Renal pelvis (tissue), 4 donors: Measurements from ENCODE around the gene HPRT1. TPM values are rescaled to one million over a fixed set of nuclear protein-coding genes. Genes with fewer than 3 reads are reported as not detected.

Source experiments
- DNase-seq: peaks from one replicate; pipeline ENCODE4 v3.0.0-alpha.2; 2013
- polyA plus RNA-seq, 3 donors: library from polyadenylated mRNA; unstranded; fragments of 120-200 nt; gene quantifications; one replicate each; pipeline ENCODE4 v1.2.1, GENCODE V29; 2013; ENCODE audit not compliant: insufficient read length in 3 of 3

Gene HPRT1
- polyA plus RNA-seq, 3 donors = 37.0 to 42.0 (median 39.7) TPM

DNA sequence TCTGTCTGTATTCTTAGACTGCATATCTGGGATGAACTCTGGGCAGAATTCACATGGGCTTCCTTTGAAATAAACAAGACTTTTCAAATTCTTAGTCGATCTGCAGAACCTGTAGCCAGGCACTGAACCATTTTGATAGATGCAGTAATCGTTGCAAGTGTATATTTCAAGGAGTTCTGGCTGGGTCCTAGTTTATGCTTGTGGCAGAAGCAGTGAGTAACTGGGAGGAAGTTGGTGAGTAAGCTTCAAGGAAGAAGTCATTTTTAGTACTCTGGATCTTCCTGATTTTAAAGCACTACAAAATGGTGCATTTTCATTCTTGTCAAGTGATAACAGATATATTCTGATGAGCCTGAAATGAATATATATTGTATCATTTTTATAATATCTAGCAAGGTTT, 9.5 kb downstream of the HPRT1 start:
- no peak for DNase-seq

DNA sequence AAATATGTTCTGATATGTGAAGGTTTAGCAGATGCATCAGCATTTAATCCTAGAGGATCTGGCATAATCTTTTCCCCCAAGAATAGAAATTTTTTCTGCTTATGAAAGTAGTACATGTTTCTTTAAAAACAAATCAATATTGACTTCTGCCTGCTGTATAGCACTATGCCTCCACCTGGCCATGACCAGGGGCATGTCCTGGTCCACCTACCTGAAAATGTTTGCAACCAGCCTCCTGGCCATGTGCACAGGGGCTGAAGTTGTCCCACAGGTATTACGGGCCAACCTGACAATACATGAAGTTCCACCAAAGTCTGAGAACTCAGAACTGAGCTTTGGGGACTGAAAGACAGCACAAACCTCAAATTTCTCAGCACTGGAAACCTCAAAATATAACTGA, 10.0 kb downstream of the HPRT1 start:
- no peak for DNase-seq

DNA sequence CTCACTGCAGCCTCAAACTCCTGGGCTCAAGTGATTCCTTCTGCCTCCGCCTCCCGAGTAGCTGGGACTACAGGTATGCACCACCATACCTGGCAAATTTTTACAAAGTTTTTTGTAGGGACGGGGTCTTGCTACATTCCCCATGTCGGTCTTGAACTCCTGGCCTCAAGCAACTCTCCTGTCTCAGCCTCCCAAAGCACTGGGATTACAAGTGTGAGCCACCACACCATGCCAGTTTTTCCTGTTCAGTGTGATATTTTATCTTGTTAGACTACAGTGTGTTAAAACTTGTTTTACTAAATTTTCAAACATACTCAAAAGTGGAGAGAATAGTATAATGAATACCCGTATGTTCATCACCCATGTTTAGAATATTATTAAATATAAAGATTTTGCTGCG, 12.1 kb downstream of the HPRT1 start:
- DNase-seq = no peak

GRCh38 chrX:134476284-134476683, 16.3 kb downstream of the HPRT1 start:
- no peak for DNase-seq

DNA sequence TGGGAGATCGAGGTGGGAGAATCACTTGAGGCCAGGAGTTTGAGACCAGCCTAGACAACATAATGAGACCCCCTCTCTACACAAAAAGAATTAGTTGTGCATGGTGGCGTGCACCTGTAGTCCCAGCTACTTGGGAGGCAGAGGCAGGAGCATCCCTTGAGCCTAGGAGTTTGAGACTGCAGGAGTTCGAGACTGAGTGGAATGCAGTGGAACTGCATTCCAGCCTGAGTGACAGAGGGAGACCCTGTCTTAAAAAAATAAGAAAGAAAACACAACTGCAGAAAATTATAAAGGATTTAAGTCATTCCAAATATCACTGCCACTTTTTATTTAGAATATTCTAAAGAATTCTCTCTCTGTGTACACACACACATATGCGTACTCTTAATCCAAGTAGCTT, 18.4 kb downstream of the HPRT1 start:
- no peak for DNase-seq

DNA sequence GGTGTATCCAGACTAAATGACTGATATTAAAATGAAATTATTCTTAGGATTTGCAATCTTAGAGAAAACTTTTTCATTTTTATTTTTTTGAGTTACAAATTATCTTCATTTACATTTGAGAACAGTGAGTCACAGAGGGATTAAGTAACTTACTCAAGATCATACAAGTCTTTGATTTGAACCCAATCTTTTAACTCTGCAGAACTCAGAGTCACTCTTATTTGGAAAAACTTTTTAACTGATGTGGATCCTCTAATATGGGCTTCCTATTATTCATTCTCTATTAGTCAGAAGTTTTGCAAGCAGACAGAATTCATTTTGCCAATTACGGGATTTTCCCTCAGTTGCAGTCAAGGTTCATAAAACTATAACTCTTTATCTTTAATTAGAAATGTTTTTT, 20.1 kb downstream of the HPRT1 start:
- DNase-seq = no peak

DNA sequence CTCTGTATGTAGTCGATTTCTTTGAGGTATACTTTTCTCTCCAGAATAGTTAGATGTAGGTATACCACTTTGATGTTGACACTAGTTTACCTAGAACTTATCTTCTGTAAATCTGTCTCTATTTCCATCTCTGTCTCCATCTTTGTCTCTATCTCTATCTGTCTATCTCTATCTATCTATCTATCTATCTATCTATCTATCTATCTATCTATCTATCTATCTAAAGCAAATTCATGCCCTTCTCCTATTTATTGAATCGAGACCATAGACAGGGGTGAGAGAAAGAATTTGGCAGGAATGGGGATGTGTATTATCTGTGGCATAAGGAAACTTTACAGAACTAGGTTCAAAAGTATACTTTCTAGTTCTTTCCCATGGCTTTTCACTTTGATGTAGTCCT, 21.4 kb downstream of the HPRT1 start:
- DNase-seq = no peak

GRCh38 chrX:134482371-134482770, 22.4 kb downstream of the HPRT1 start:
- no peak for DNase-seq

- peak; percentile 30 for DNase-seq
Observed at GRCh38 chrX:134484039-134484438, 24.1 kb downstream of the HPRT1 start.

DNA sequence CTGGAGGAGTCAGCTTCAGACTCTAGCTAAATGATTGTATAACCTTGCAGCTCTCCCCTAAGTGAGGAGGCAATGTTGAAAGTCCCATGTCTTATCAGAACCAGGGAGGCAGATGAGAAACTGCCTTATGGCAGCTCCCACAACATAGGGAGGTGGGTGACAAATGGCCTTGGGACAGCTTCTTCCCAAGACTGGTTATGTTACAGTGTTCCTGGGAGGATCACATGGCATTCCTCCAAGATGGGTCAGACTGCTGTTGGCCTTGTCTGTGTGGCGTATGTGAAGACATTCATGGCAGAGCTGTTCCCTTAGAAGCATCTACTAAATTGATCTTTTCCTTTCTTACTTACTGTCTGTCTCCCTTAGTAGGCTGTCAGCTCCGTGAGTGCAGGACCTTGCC, 42.0 kb downstream of the HPRT1 start:
- DNase-seq = peak; percentile 16

GRCh38 chrX:134502686-134503085, 42.7 kb downstream of the HPRT1 start:
- no peak for DNase-seq

- no peak for DNase-seq
Observed at GRCh38 chrX:134512566-134512965, 52.6 kb downstream of the HPRT1 start.

GRCh38 chrX:134513091-134513490, 53.1 kb downstream of the HPRT1 start:
- DNase-seq = no peak

GRCh38 chrX:134520860-134521390, 61.0 kb downstream of the HPRT1 start:
- DNase-seq = peak; percentile 67

DNA sequence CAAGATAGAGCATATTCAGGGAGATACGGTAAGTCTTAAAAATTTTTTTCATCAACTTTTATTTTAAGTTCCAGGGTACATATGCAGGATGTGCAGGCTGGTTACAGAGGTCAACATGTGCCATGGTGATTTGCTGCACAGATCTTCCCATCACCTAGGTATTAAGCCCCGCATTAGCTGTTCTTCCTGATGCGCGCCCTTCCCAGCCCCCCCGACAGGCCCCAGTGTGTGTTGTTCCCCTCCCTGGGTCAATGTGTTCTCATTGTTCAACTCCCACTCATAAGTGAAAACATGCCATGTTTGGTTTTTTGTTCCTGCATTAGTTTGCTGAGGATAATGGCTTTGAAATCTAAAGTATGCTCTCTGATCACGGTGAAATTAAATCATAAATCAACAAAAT, 64.2 kb downstream of the HPRT1 start:
- no peak for DNase-seq

DNA sequence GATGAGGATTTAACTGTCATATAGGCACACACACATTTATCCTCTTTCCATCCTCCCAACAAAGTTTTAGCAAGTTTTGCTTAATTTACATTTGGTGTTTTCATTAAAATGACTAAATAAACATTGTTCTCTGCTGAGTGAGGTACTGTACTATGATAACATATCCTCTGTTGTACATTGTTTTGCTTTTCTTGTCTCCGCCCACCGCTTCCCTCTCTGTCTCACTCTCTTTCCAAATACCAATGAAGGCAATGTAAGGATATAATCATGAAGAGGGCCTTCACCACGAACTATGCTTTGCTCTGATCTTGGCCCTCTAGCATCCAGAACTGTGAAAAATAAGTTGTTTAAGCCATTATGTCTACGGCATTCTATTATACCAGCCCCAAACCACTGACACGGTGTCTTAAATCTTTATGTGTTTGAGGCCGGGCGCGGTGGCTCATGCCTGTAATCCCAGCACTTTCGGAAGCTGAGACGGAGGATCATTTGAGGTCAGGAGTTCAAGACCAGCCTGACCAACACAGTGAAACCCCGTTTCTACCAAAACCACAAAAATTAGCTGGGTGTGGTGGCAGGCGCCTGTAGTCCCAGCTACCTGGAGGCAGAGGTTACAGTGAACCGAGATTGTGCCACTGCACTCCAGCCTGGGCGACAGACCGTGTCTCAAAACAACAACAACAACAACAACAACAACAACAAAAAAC, 65.3 kb downstream of the HPRT1 start:
- DNase-seq = no peak

GRCh38 chrX:134526399-134526798, 66.4 kb downstream of the HPRT1 start:
- no peak for DNase-seq

- DNase-seq = no peak
Observed at GRCh38 chrX:134528960-134529359, 69.0 kb downstream of the HPRT1 start.

DNA sequence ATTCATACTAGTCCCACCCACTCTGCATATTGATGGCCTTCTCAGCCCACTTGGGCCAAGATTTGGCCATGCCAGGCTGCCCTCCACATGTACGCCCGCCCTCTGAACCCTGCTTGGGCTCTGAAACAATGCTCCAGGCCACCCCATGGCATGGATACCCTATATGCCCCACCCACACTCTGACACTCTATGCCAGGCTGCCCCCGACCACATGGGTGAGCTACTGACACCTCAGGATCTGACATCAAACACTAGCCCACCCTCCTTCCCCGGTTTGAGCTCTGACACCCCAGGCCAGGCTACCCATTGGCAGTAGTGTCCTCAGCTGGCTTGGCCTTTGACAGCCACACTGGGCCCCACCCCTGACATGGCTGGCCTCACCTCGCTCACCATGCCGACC, 69.5 kb downstream of the HPRT1 start:
- DNase-seq = no peak

- no peak for DNase-seq
Observed at GRCh38 chrX:134530845-134531244, 70.9 kb downstream of the HPRT1 start.

DNA sequence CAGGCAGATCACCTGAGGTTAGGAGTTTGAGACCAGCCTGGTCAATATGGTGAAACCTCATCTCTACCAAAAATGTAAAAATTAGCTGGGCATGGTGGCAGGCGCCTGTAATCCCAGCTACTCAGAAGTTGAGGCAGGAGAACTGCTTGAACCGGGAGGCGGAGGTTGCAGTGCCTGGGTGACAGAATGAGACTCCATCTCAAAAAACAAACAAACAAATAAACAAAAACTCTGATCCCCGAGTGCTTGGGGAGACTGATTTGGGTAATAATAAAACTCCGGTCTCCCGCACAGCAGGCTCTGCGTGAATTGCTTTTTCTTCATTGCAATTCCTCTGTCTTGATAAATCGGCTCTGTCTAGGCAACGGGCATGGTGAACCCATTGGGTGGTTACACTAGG, 73.4 kb downstream of the HPRT1 start:
- no peak for DNase-seq

GRCh38 chrX:134533952-134534351, 74.0 kb downstream of the HPRT1 start:
- DNase-seq = no peak

GRCh38 chrX:134537179-134537955, 77.4 kb downstream of the HPRT1 start:
- no peak for DNase-seq
